HG03108 (cell line): ENCODE results near the gene GNG7.
"Not testable (repeated sequence)": the region's sequence is repeated elsewhere in the genome, so short reads cannot be mapped to it uniquely, and the experiment has no call there.

Experiments
- ATAC-seq: cut with Tn5 transposase; IDR thresholded peaks from one replicate; pipeline ENCODE4 v1.9.1; 2021; ENCODE audit warnings: moderate library complexity; ENCODE audit not compliant: unreplicated experiment

GNG7 gene

GRCh38 chr19:2556221-2557092 is 146.0 kb downstream of the GNG7 start:
- no peak for ATAC-seq

DNA sequence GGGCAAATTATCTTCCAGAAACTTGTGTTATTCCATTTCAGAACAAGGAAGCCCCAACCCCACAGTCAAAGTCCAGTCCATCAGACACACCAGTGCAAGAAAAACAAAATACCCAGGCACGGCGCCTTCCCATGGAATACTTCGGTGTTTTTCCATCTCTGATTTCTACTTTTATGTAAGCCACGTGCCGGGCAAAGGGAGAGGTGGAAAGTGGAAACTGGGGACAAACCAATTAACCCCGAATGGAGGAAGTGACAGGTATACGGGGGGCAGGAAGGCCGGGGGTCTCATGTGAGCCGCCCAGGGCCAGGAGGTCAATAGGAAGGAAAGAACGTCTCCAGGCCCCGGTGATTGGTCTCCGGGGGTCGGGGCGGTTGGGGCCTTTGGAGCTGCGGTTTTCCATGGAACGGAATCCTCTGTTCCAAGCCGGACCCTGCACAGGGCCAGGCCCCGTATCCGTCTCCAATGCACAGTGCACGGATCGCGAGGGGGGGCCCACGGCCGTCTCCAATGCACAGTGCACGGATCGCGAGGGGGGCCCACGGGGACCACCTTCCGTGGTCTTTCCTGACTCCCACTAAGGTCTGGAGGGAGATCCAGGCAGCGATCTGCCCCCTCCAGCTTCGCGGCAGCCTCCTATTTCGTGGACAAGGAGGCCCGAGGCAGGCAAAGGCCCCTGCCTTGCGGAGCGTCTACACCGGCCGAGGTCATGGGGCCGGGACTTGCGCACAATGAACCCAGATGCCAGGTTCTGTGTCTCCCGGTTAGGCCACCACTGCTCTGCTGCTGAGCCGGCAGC is 146.9 kb downstream of the GNG7 start:
- no peak for ATAC-seq

DNA sequence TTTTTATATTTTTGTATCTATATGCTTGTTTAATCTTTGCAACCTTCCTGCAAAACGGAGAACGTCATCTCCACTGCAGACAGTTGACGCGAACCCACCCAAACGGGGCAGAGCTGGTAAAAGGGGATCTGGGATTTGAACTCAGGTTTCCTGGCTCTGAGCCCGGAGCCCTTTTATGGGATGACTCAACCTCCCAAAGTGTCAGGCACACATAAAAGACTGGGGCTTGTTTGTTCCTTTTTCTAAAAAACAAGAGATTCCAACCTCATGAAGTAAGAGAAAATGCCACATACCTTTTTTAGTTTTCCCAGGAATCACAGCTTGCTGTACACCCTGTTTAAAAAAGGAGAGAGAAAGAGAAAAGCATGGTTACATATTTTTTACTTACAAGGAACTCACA is 147.6 kb downstream of the GNG7 start:
- ATAC-seq: no peak

GRCh38 chr19:2553510-2553909 is 149.0 kb downstream of the GNG7 start:
- ATAC-seq: no peak

GRCh38 chr19:2552859-2553258 is 149.6 kb downstream of the GNG7 start:
- peak; percentile 59 for ATAC-seq

GRCh38 chr19:2551864-2552185 is 150.7 kb downstream of the GNG7 start:
- no peak for ATAC-seq

DNA sequence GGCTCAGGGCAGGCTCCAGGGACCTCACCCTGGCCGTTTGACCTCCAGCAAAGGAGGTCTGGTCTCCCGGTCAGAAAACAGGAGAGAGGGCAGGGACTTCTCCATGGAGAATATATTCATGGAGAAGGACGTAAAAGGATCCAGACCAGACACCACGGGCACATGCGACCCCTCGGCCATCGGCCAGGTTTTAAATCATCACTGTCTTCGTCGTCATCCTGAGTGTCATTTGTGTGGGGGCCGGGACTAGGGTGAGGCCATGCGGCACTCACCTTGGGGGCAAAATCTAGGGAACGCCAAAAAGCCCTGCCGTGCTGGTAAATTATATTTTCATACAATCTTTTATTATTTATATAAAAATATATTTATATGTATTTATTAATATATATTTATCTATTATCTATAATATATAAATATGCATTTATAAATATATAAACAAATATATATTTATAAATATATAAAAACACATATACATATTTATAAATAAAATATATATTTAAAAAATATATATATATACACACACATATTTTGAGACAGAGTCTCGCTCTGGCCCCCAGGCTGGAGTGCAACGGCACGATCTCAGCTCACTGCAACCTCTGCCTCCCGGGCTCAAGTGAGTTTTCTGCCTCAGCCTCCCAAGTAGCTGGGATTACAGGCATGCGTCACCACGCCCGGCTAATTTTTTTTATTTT is 151.2 kb downstream of the GNG7 start:
- no peak for ATAC-seq

GRCh38 chr19:2550431-2551171 is 151.9 kb downstream of the GNG7 start:
- ATAC-seq: no peak

DNA sequence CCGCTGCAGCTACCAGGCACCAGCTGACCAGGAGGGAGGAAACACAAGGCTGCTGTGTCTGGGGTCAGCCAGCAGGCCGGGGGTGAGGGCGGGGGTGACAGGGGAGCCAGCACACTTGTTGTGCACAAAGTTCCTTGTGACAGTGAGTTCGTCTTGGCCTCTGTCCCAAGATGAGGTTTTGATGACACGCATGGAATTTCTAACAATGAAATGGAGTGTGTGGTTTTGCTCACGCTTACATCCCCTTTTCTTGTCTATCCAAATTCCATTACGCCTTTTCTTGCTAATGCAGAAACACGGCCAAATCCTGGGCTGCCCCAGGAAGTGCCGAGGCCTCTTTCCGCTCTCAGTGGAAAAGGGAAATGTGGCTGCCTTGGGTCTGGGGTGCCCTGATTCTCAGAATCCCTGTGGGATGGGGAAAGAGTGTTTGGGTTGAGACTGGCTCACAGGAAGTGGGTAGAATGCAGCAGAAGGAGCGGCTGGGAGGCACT is 152.7 kb downstream of the GNG7 start:
- no peak for ATAC-seq

- ATAC-seq: no peak
Observed at GRCh38 chr19:2548966-2549365, 153.5 kb downstream of the GNG7 start.

DNA sequence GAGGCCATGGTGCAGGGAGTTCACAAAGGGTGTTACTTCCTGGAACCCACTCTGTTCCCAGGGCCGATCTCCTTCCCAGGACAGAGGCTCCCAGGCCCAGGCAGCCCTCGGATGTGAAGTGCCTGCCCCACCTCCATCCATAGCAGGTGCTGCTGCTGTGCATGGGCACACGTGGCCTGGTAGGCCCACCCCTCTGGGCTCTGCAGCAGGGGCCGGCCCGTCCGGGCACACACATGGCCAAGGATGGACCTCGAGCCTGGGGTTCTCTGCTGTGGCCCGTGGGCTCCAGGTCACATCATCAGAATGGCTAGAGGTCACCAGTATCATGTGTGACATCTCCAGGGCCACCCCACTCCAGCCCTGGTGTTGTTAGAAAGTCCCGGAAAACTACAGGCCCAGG is 154.8 kb downstream of the GNG7 start:
- ATAC-seq: no peak

GRCh38 chr19:2547033-2547680 is 155.3 kb downstream of the GNG7 start:
- no peak for ATAC-seq

- no peak for ATAC-seq
Observed at GRCh38 chr19:2546128-2547032, 156.1 kb downstream of the GNG7 start.

GRCh38 chr19:2545416-2546127 is 156.9 kb downstream of the GNG7 start:
- ATAC-seq: not testable (repeated sequence)

GRCh38 chr19:2544576-2545415 is 157.7 kb downstream of the GNG7 start:
- no peak for ATAC-seq

GRCh38 chr19:2543463-2544442 is 158.7 kb downstream of the GNG7 start:
- no peak for ATAC-seq

- not testable (repeated sequence) for ATAC-seq
Observed at GRCh38 chr19:2543072-2543462, 159.4 kb downstream of the GNG7 start.
